MM.1S (cell line): ENCODE data around the gene MRPL53.

Experiments used
- DNase-seq: peaks from one replicate; pipeline ENCODE4 v3.0.0-alpha.2; 2015
- H2AFZ ChIP-seq: fragments of 300-600 bp; sonication (generic); 2 replicates; pipeline ENCODE4 v1.6.0; 2016; ENCODE audit warnings: antibody characterized with exemption, low read length
- H3F3A ChIP-seq: fragments of 300-600 bp; sonication (generic); 2 replicates; pipeline ENCODE4 v1.6.1; 2016; ENCODE audit warnings: mild to moderate bottlenecking, antibody characterized with exemption, low read length, moderate library complexity, mixed read lengths; ENCODE audit not compliant: insufficient read depth
- H3K27ac ChIP-seq: fragments of 300-600 bp; sonication (generic); 2 replicates; pipeline ENCODE4 v1.5.1; 2016; ENCODE audit warnings: mild to moderate bottlenecking, low read length
- H3K27me3 ChIP-seq: fragments of 300-600 bp; sonication (generic); replicated peaks from 2 replicates; pipeline ENCODE4 v1.6.0; 2016; ENCODE audit warnings: low read length; ENCODE audit not compliant: insufficient read depth
- H3K36me3 ChIP-seq: fragments of 300-600 bp; sonication (generic); replicated peaks from 2 replicates; pipeline ENCODE4 v1.6.1; 2016; ENCODE audit warnings: mild to moderate bottlenecking, low read length, mixed read lengths; ENCODE audit not compliant: insufficient read depth
- H3K4me1 ChIP-seq: fragments of 300-600 bp; sonication (generic); 2 replicates; pipeline ENCODE4 v1.6.1; 2016; ENCODE audit warnings: low read length, mixed read lengths
- H3K4me2 ChIP-seq: fragments of 300-600 bp; sonication (generic); 2 replicates; pipeline ENCODE4 v1.6.0; 2016; ENCODE audit warnings: low read depth, low read length
- H3K4me3 ChIP-seq: fragments of 300-600 bp; sonication (generic); 2 replicates; pipeline ENCODE4 v1.5.1; 2016; ENCODE audit warnings: low read length, mixed read lengths
- H3K79me2 ChIP-seq: fragments of 300-600 bp; sonication (generic); 2 replicates; pipeline ENCODE4 v1.6.1; 2016; ENCODE audit warnings: mixed run types, low read length, mixed read lengths
- H3K9ac ChIP-seq: fragments of 300-600 bp; sonication (generic); 2 replicates; pipeline ENCODE4 v1.6.1; 2016; ENCODE audit warnings: low read length, mixed read lengths
- H3K9me2 ChIP-seq: fragments of 300-600 bp; sonication (generic); replicated peaks from 2 replicates; pipeline ENCODE4 v1.6.1; 2016; ENCODE audit warnings: mild to moderate bottlenecking, low read length, mixed read lengths; ENCODE audit not compliant: insufficient read depth
- H3K9me3 ChIP-seq: fragments of 300-600 bp; sonication (generic); replicated peaks from 2 replicates; pipeline ENCODE4 v1.6.1; 2016; ENCODE audit warnings: mild to moderate bottlenecking, low read length, mixed read lengths; ENCODE audit not compliant: insufficient read depth
- H4K20me1 ChIP-seq: fragments of 300-600 bp; sonication (generic); 2 replicates; pipeline ENCODE4 v1.6.1; 2016; ENCODE audit warnings: mild to moderate bottlenecking, low read length, moderate library complexity, mixed read lengths; ENCODE audit not compliant: insufficient read depth
- CTCF ChIP-seq: fragments of 300-600 bp; sonication (generic); IDR thresholded peaks from 2 replicates; pipeline ENCODE4 v1.5.1; 2016; ENCODE audit warnings: antibody characterized with exemption, low read length, mixed read lengths
- EZH2 ChIP-seq: fragments of 300-600 bp; sonication (generic); optimal IDR thresholded peaks from 2 replicates; pipeline ENCODE3; 2017; ENCODE audit warnings: low read depth, mild to moderate bottlenecking, antibody characterized with exemption, low read length, mixed read lengths
- EZH2phosphoT487 ChIP-seq: fragments of 300-600 bp; sonication (generic); IDR thresholded peaks from 2 replicates; pipeline ENCODE4 v1.6.1; 2018; ENCODE audit warnings: antibody characterized with exemption, low read length

The MRPL53 gene

GRCh38 chr2:74507926-74508520, 35.5 kb upstream of the MRPL53 start:
- peaks cover 25% of the 10 kb centered on the region for H3K27me3 ChIP-seq
- no peaks in the 10 kb centered on the region for H3K9me2 ChIP-seq
- H3K9ac ChIP-seq, result peak overlapping the region; percentile 96; the same call in 1 of the 2 replicates
- no peaks in the 10 kb centered on the region for H3K9me3 ChIP-seq
- TF ChIP-seq EZH2 (no peak), EZH2phosphoT487 (no peak), CTCF (no peak)
- no peak overlapping the region for H3K27ac ChIP-seq
- peak overlapping the region; percentile 89 for H3K4me3 ChIP-seq
- DNase-seq, result peak; percentile 20
- no peaks in the 10 kb centered on the region for H4K20me1 ChIP-seq
- peaks cover 14% of the 10 kb centered on the region for H3K4me1 ChIP-seq
- H3K79me2 ChIP-seq, result peaks cover 13% of the 10 kb centered on the region
- peak overlapping the region; percentile 98 for H2AFZ ChIP-seq
- 0 out of 2 replicates have a peak, but pooled peaks cover 11% of the 10 kb centered on the region for H3F3A ChIP-seq
- peak overlapping the region; percentile 97 for H3K4me2 ChIP-seq
- H3K36me3 ChIP-seq, result no peaks in the 10 kb centered on the region

DNA sequence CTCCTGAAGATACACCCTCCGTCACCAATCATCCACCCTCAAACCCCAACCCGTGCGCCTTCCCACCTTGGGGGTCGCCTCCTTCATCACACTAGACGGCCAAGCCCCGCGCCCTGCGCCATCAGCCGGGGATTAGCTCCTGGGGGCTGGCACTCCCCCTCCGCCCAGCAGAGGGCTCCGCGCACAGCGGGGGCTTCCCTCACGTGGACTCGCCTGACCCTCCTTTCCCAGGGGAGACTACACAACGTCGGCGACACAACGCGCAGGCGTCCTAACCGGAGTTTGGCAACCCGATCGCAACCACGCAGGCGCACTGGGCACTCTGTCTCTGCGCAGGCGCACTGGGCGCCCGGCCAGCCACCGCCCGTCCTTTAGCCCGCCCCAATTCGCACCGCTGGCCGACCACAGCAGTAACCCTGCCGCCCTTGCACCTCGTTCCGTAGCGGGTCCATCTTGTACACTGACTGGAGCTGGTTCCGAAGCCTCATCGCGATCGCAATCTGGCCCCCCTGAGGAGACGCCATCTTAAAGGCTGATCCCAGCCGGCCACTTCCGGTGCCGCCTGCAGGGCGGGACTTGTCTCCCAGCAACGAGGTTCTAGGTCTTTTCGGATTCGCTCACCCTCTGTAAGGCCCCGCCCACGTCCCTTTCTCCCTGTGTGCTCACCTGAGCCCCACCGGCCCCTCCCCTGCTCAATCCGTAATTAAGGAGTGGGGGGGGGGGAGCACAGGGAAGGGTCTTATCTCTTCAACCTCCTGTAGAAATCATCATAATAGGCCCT, 34.9 kb upstream of the MRPL53 start, which contains the start of gene PCGF1:
TSS of gene PCGF1 (minus strand) at position 551 of the 781 bp plus-strand sequence. CDS start at position 524, 27 bp downstream.
- Histone ChIP-seq H3K4me1 (peaks cover 14% of the 10 kb centered on the region), H3K9me3 (no peaks in the 10 kb centered on the region), H2AFZ (peak within 1 kb of the TSS; percentile 98), H3K4me2 (peak within 1 kb of the TSS; percentile 97), H4K20me1 (no peaks in the 10 kb centered on the region), H3K79me2 (peaks cover 13% of the 10 kb centered on the region), H3K36me3 (no peaks in the 10 kb centered on the region), H3K9me2 (no peaks in the 10 kb centered on the region), H3K9ac (peak within 1 kb of the TSS; percentile 96), H3F3A (0 out of 2 replicates have a peak, but pooled peaks cover 11% of the 10 kb centered on the region), H3K27ac (peak within 1 kb of the TSS; percentile 81), H3K4me3 (peak within 1 kb of the TSS; percentile 89), H3K27me3 (peaks cover 24% of the 10 kb centered on the region)
- TF ChIP-seq EZH2 (no peak), EZH2phosphoT487 (no peak), CTCF (peak; percentile 43)
- DNase-seq, result peak; percentile 98

DNA sequence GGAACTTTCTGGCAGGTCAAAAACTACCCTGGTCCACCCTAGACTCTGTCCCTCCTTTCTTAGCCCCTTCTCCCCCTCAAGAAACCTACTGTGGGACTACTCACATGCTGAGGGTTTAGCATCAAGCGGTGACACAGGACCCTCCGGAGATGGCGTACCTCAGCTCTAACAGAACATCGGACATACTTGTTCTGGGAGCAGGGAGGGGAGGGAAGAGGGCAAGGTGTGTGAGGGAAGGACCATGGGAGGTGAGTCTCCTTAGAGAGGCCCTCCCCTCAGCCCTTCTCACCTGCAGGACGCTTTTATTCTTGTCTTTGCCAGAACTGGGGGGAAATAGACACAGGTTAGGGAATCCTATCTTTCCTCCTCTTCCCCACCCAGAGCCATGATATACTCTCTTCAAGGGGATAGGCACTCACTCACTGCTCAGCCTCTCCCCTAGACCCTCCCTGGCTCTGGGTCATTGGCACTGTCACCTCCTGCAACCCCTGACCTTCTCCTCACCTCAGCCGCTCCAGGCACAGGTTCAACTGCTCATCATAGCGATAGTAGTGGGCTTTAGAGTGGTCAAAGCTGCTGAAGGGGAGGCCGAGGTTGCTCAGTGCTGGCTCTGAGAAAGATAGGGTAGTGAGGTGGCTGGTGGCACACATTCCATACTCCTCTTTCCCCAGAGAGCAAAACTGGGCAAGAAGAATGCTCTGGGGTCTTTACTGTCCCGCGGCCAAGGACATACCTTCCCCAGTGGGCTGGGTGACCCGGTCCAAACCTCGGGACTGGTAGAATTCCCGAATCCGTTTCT, 33.2 kb upstream of the MRPL53 start:
- Histone ChIP-seq H3K4me3 (no peak overlapping the region), H3K79me2 (peaks cover 13% of the 10 kb centered on the region), H3K4me2 (0 out of 2 replicates have a peak overlapping the region, but pooled peaks have one; percentile 10), H3K9me2 (no peaks in the 10 kb centered on the region), H3K27me3 (peaks cover 14% of the 10 kb centered on the region), H2AFZ (no peak overlapping the region), H4K20me1 (no peaks in the 10 kb centered on the region), H3F3A (0 out of 2 replicates have a peak, but pooled peaks cover 14% of the 10 kb centered on the region), H3K27ac (no peak overlapping the region), H3K9ac (no peak overlapping the region), H3K4me1 (peaks cover 14% of the 10 kb centered on the region), H3K9me3 (no peaks in the 10 kb centered on the region), H3K36me3 (no peaks in the 10 kb centered on the region)
- DNase-seq, result no peak
- no peak for TF ChIP-seq CTCF
- TF ChIP-seq EZH2phosphoT487, result no peak
- TF ChIP-seq EZH2, result no peak
